Measurements from ENCODE around the gene C4BPB. TPM values are rescaled to one million over a fixed set of nuclear protein-coding genes. Genes with fewer than 3 reads are reported as not detected.

C4BPB gene
- total and polyA plus RNA-seq, 2 donors from 2014 or later = 0.49 to 1.3 TPM

GRCh38 chr1:207103892-207104373 is 15.3 kb downstream of the C4BPB start, which contains the start of gene C4BPA:
Gene C4BPA (plus strand): TSS chr1:207104233. CDS start chr1:207113026, 8,793 bp downstream.
- DNase-seq (no peak), FAIRE-seq (no peak)
- no peaks in the 10 kb centered on the region for H3K36me3 ChIP-seq (ENCODE audit: control insufficient read depth in 2 of 3, insufficient read depth in 3 of 3, low read length in 3 of 3)
- intact Hi-C loops (cut with DNase I) = no loop called here
- no peaks in the 10 kb centered on the region for H3K9me3 ChIP-seq (ENCODE audit: control insufficient read depth in 2 of 3, insufficient read depth in 1 of 3, low read length in 3 of 3)
- H3K4me3 ChIP-seq (ENCODE audit: low read length in 3 of 3) = no peak within 1 kb of the TSS
- H3K9ac ChIP-seq (ENCODE audit: low read length in 3 of 3) = no peak within 1 kb of the TSS
- no peak within 1 kb of the TSS for H3K27ac ChIP-seq (ENCODE audit: low read depth in 2 of 2, low read length in 2 of 2)
- no peaks in the 10 kb centered on the region for H3K4me1 ChIP-seq (ENCODE audit: control insufficient read depth in 2 of 3, insufficient read depth in 2 of 3, low read depth in 1 of 3, low read length in 3 of 3)
- H3K27me3 ChIP-seq (ENCODE audit: control insufficient read depth, insufficient read depth, low read length) = no peaks in the 10 kb centered on the region
- TF ChIP-seq CTCF (IDR thresholded peaks at IDR 0.05; ENCODE audit: borderline replicate concordance, extremely low read depth, insufficient read depth) = no peak

GRCh38 chr1:207109004-207109403 is 20.3 kb downstream of the C4BPB start:
- Histone ChIP-seq H3K9me3 (ENCODE audit: control insufficient read depth in 2 of 3, insufficient read depth in 1 of 3, low read length in 3 of 3) (no peaks in the 10 kb centered on the region), H3K27ac (ENCODE audit: low read depth in 2 of 2, low read length in 2 of 2) (no peak overlapping the region), H3K9ac (ENCODE audit: low read length in 3 of 3) (no peak overlapping the region), H3K4me3 (ENCODE audit: low read length in 3 of 3) (no peak overlapping the region), H3K27me3 (ENCODE audit: control insufficient read depth, insufficient read depth, low read length) (no peaks in the 10 kb centered on the region), H3K36me3 (ENCODE audit: control insufficient read depth in 2 of 3, insufficient read depth in 3 of 3, low read length in 3 of 3) (no peaks in the 10 kb centered on the region), H3K4me1 (ENCODE audit: control insufficient read depth in 2 of 3, insufficient read depth in 2 of 3, low read depth in 1 of 3, low read length in 3 of 3) (no peaks in the 10 kb centered on the region)
- no peak for FAIRE-seq
- intact Hi-C loops (cut with DNase I) = no loop called here
- no peak for DNase-seq
- TF ChIP-seq CTCF (IDR thresholded peaks at IDR 0.05; ENCODE audit: borderline replicate concordance, extremely low read depth, insufficient read depth) = no peak

GRCh38 chr1:207112616-207113296 is 24.1 kb downstream of the C4BPB start:
- Histone ChIP-seq H3K4me3 (ENCODE audit: low read length in 3 of 3) (no peak overlapping the region), H3K4me1 (ENCODE audit: control insufficient read depth in 2 of 3, insufficient read depth in 2 of 3, low read depth in 1 of 3, low read length in 3 of 3) (no peaks in the 10 kb centered on the region), H3K36me3 (ENCODE audit: control insufficient read depth in 2 of 3, insufficient read depth in 3 of 3, low read length in 3 of 3) (no peaks in the 10 kb centered on the region), H3K27me3 (ENCODE audit: control insufficient read depth, insufficient read depth, low read length) (no peaks in the 10 kb centered on the region), H3K9ac (ENCODE audit: low read length in 3 of 3) (no peak overlapping the region), H3K9me3 (ENCODE audit: control insufficient read depth in 2 of 3, insufficient read depth in 1 of 3, low read length in 3 of 3) (no peaks in the 10 kb centered on the region), H3K27ac (ENCODE audit: low read depth in 2 of 2, low read length in 2 of 2) (no peak overlapping the region)
- peak in 3 of 5 donors; percentile 20 to 69 (median 26) for DNase-seq
- FAIRE-seq = no peak
- TF ChIP-seq CTCF (IDR thresholded peaks at IDR 0.05; ENCODE audit: borderline replicate concordance, extremely low read depth, insufficient read depth) = no peak
- intact Hi-C loops (cut with DNase I) = no loop called here

Measured in kidney (tissue), 14 donors.